Body of pancreas (tissue), 4 donors: ENCODE results near the gene ARHGAP15. TPM values are rescaled to one million over a fixed set of nuclear protein-coding genes. Genes with fewer than 3 reads are reported as not detected.

ENCODE experiments used
- ATAC-seq: fragments of 150-250 bp; one replicate; pipeline ENCODE4 v1.9.1; 2016
- DNase-seq, 4 donors: peaks; one replicate each; pipeline ENCODE4 v3.0.0-alpha.2; 2019
- H3K27ac ChIP-seq, 4 donors: fragments of 200-600 bp; sonication (generic); 1 replicate in 3 of 4; 2 replicates in 1 of 4; pipeline versions ENCODE4 v1.5.1 to v1.6.1; 2016 to 2019; ENCODE audit warnings: mild to moderate bottlenecking in 1 of 4, mixed read lengths in 1 of 4, moderate library complexity in 1 of 4
- H3K27me3 ChIP-seq, 2 donors: fragments of 200-600 bp; sonication (generic); one replicate each; pipeline ENCODE4 v1.6.0; 2016; ENCODE audit warnings: mild to moderate bottlenecking in 1 of 2
- H3K36me3 ChIP-seq, 2 donors: fragments of 200-600 bp; sonication (generic); replicated peaks in 1 of 2; 2 replicates each; pipeline ENCODE4 v1.5.1; 2016; ENCODE audit warnings: low read depth in 2 of 2; ENCODE audit not compliant: insufficient read depth in 1 of 2
- H3K4me1 ChIP-seq: fragments of 200-600 bp; sonication (generic); one replicate; pipeline ENCODE4 v1.6.0; 2016
- H3K4me3 ChIP-seq, 2 donors: fragments of 200-600 bp; sonication (generic); 1 replicate in 1 of 2; 2 replicates in 1 of 2; pipeline ENCODE4 v1.5.1; 2016 to 2019
- H3K9me3 ChIP-seq, 3 donors: fragments of 200-600 bp; sonication (generic); 1 replicate in 2 of 3; 2 replicates in 1 of 3; pipeline ENCODE4 v1.5.1; 2016
- POLR2A ChIP-seq, 3 donors: fragments of 450-650 bp; IDR thresholded peaks; one replicate each; pipeline ENCODE4 v1.6.1; 2016; ENCODE audit warnings: antibody characterized with exemption in 3 of 3, mild to moderate bottlenecking in 2 of 3
- WGBS, 2 donors: methylation state at CpG; one replicate each; pipeline ENCODE4 v1.1.5; 2017; 5-methylcytosine and 5-hydroxymethylcytosine counted together
- intact Hi-C: fragments of 100-400 bp; cut with DNase I; formaldehyde crosslinking; loops from one replicate; pipeline ENCODE4 v1.15.1; 2023
- total RNA-seq, 2 donors: library from RNA; depleted of rRNA; stranded (reverse); fragments of >200 nt; gene quantifications; one replicate each; pipeline ENCODE4 v1.1.0, GENCODE V29; 2016
- TF ChIP-seq, protein P1 (sequence below), 7 experiments: fragments of 450-650 bp in 4 of 7; fragments of 200-600 bp in 3 of 7; sonication (generic) in 3 of 7; IDR thresholded peaks; one replicate each; pipeline ENCODE4 v1.5.1; 2016 to 2019; ENCODE audit warnings: antibody characterized with exemption in 7 of 7

Gene ARHGAP15
- total RNA-seq, 2 donors from 2014 or later = 1.3 TPM; not detected in 1

DNA sequence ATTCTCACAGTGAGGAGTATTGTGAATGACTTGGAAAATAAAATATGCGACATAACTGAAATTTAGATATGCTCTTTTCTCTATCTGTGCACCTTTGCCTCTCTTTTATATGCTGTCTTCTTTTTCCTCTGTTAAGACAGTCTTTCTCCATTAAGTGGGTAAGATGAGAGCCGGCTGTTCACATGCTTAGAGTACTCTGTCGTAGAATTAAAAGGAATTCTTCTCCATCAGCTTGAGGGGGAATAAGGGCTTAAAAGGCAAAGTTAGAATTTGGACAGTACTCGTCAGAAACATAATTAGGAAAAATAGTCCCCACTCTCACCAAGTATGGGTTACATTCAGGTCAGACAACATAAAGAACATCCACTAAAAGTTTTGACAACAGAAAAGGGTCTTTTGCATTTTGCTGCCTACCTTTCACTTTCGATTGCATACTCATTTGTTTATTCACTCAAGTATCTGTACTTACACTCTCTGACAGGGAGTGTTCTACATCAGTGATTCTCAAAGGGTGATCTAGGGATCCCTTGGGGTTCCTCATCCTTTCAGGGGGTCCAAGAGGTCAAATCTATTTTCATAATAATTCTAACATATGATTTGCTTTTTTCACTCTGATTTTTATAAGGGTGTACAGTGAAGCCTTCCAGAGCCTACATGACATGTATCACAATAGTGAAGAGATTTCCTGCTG lies 48.0 kb downstream of the ARHGAP15 start:
- Histone ChIP-seq H3K9me3 (no peaks in the 10 kb centered on the region), H3K27me3 (no peaks in the 10 kb centered on the region), H3K4me1 (no peaks in the 10 kb centered on the region), H3K36me3 (no peaks in the 10 kb centered on the region), H3K4me3 (no peak overlapping the region), H3K27ac (no peak overlapping the region)
- no peak for ATAC-seq
- intact Hi-C loops = no loop called here
- no peak for DNase-seq
- no peak for TF ChIP-seq POLR2A (IDR thresholded peaks at IDR 0.05)
- TF ChIP-seq, protein P1, sequence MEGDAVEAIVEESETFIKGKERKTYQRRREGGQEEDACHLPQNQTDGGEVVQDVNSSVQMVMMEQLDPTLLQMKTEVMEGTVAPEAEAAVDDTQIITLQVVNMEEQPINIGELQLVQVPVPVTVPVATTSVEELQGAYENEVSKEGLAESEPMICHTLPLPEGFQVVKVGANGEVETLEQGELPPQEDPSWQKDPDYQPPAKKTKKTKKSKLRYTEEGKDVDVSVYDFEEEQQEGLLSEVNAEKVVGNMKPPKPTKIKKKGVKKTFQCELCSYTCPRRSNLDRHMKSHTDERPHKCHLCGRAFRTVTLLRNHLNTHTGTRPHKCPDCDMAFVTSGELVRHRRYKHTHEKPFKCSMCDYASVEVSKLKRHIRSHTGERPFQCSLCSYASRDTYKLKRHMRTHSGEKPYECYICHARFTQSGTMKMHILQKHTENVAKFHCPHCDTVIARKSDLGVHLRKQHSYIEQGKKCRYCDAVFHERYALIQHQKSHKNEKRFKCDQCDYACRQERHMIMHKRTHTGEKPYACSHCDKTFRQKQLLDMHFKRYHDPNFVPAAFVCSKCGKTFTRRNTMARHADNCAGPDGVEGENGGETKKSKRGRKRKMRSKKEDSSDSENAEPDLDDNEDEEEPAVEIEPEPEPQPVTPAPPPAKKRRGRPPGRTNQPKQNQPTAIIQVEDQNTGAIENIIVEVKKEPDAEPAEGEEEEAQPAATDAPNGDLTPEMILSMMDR (IDR thresholded peaks at IDR 0.05) = no peak
- WGBS, 2 donors = 65 to 70% methylated on average over 5 of the region's 5 CpGs

DNA sequence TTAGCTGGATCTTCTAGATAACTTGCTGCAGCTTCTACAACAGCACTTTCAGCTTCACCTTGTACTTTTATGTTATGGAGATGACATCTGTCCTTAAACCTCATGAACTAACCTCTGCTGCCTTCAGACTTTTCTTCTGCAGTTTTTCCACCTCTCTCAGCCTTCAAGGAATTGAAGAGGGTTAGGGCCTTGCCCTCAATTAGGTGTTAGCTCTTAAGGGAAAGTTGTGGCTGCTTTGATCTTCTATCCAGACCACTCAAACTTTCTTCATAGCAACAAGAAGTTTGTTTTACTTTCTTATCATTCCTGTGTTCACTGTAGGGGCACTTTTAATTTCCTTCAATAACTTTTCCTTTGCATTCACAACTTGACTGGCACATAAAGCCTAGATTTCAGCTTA lies 52.3 kb downstream of the ARHGAP15 start:
- Histone ChIP-seq H3K4me1 (no peaks in the 10 kb centered on the region), H3K36me3 (no peaks in the 10 kb centered on the region), H3K27me3 (no peaks in the 10 kb centered on the region), H3K9me3 (no peaks in the 10 kb centered on the region), H3K4me3 (no peak overlapping the region), H3K27ac (no peak overlapping the region)
- DNase-seq (no peak), ATAC-seq (no peak)
- intact Hi-C loops = no loop called here
- no peak for TF ChIP-seq POLR2A (IDR thresholded peaks at IDR 0.05)
- TF ChIP-seq, protein P1 (IDR thresholded peaks at IDR 0.05) = no peak

DNA sequence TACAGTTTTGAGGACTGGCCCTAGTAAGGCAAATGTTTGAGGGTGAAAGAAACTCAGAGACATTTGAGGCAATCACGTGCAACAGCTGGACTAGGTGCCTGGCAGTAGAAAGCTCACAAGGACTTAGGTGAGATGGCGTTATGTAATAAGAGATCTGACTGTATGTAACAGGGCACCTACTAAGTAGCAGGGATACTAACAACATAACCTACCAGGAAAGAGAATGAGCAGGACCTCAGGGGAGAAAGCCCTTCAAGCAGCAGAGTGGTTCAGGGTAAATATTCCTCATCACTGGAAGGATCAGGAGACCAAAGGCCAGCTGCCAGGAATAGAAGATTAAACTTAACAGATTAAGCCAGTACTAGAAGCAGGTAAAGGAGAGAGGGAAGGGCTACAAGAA lies 53.4 kb downstream of the ARHGAP15 start:
- H3K36me3 ChIP-seq = no peaks in the 10 kb centered on the region
- no peak for ATAC-seq
- no peak for DNase-seq
- intact Hi-C loops = no loop called here
- H3K9me3 ChIP-seq = no peaks in the 10 kb centered on the region
- H3K27me3 ChIP-seq = no peaks in the 10 kb centered on the region
- TF ChIP-seq POLR2A (IDR thresholded peaks at IDR 0.05) = no peak
- TF ChIP-seq, protein P1 (IDR thresholded peaks at IDR 0.05) = no peak
- 69 to 74% methylated on average over 2 of the region's 2 CpGs for WGBS, 2 donors
- H3K27ac ChIP-seq = no peak overlapping the region
- no peaks in the 10 kb centered on the region for H3K4me1 ChIP-seq
- H3K4me3 ChIP-seq = no peak overlapping the region

DNA sequence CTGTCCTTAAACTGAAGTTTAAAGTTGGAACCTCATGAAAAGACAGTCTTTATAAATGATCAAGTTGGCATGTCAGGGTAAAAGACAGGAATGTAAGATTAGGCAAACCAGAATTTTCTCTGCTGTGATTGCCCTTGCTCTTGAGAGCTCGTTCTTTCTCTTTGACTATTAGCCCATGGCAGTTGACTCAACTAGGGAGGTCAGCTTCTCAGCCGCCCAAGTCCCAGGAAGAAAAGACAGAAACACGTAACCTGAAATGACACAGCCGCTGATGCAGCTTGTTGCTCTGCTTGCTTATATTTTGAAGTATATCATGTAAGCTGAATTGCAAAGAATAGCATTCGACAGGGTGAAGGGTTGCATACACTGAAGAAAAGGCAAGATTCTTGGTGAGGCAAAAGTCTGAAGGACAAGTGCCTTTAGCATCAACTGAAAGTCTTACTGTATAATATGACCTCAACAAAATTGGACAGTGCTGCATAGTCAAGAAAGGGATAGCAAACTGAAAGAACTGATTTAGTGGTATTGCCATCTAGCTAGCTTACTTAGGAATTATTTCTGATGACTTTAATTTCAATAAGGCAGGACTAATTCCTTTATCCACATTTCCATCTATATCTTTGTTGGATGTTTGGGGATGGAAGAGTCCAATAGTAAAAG lies 54.7 kb downstream of the ARHGAP15 start:
- DNase-seq (no peak), ATAC-seq (no peak)
- Histone ChIP-seq H3K27me3 (no peaks in the 10 kb centered on the region), H3K9me3 (no peaks in the 10 kb centered on the region), H3K4me1 (no peaks in the 10 kb centered on the region), H3K36me3 (no peaks in the 10 kb centered on the region), H3K4me3 (no peak overlapping the region), H3K27ac (no peak overlapping the region)
- 61 to 69% methylated on average over 5 of the region's 5 CpGs for WGBS, 2 donors
- intact Hi-C loops = no loop called here
- TF ChIP-seq, protein P1 (IDR thresholded peaks at IDR 0.05) = no peak
- TF ChIP-seq POLR2A (IDR thresholded peaks at IDR 0.05) = no peak

DNA sequence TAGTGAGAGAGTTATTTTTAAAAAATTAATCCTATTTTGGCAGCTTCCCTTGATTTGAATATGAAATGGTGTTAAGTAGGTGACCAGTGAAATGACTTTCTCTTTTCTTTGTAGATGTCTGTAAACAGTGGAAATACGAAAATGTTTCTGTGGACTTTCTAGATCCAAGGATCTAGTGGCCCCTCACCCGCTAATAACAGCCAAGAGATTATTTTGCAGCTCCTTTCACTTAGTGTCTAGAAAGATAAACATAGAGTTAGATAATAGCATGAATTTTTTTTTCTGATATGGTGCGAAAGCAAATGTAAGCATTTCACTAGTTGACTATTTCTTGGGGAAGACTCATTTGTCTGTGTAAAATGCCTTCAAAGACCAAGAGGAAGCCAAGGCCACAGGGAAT lies 57.7 kb downstream of the ARHGAP15 start:
- no peak overlapping the region for H3K4me3 ChIP-seq
- H3K9me3 ChIP-seq = no peaks in the 10 kb centered on the region
- intact Hi-C loops = no loop called here
- DNase-seq (no peak), ATAC-seq (no peak)
- H3K36me3 ChIP-seq = no peaks in the 10 kb centered on the region
- no peaks in the 10 kb centered on the region for H3K27me3 ChIP-seq
- no peak for TF ChIP-seq POLR2A (IDR thresholded peaks at IDR 0.05)
- TF ChIP-seq, protein P1 (IDR thresholded peaks at IDR 0.05) = no peak
- H3K4me1 ChIP-seq = no peaks in the 10 kb centered on the region
- H3K27ac ChIP-seq = no peak overlapping the region
- 46 to 56% methylated on average over 3 of the region's 3 CpGs for WGBS, 2 donors
